ENCODE results near the gene ZNF276.

DNA sequence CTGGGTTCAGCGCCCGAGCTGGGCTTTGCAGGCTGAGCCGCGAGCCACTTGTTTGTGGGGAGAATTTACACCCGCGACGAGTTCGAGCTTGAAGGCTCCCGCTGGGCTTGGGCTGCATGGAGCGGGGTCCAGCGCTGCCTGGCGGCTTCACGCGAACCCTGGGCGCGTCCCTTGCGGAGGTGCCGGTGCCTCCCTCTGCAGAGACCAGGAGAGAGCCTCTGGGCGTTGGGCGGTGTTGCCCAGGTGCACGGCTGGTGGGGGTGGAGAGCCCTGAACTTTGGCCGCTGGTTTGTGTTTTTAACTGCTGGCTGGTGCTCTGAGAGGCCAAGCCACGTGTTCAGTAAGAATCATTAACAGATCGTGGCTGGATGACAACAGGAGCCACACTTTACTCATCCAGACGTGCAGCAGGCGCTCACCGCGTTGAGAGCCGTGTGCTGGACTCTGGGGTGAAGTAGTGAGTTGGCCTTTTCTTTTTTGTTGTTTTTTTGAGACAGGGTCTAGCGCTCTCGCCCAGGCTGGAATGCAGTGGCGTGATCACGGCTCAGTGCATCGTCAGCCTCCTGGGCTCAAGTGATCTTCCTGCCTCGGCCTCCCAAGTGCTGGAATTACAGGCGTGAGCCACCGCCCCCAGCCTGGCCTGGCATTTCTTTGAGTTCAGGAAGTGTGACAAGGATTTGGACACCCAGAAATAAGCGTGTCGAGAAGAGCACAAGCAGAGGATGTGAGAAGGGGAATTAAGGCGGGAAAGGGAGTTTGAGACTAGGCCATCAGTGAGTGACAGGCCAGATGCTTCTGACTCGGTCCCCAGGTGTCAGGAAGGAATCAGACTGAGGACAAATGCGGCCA, 34.0 kb upstream of the ZNF276 start:
- no peak for TF ChIP-seq EZH2 (IDR thresholded peaks at IDR 0.05; ENCODE audit: borderline replicate concordance, low read length)
- TF ChIP-seq, protein P1, sequence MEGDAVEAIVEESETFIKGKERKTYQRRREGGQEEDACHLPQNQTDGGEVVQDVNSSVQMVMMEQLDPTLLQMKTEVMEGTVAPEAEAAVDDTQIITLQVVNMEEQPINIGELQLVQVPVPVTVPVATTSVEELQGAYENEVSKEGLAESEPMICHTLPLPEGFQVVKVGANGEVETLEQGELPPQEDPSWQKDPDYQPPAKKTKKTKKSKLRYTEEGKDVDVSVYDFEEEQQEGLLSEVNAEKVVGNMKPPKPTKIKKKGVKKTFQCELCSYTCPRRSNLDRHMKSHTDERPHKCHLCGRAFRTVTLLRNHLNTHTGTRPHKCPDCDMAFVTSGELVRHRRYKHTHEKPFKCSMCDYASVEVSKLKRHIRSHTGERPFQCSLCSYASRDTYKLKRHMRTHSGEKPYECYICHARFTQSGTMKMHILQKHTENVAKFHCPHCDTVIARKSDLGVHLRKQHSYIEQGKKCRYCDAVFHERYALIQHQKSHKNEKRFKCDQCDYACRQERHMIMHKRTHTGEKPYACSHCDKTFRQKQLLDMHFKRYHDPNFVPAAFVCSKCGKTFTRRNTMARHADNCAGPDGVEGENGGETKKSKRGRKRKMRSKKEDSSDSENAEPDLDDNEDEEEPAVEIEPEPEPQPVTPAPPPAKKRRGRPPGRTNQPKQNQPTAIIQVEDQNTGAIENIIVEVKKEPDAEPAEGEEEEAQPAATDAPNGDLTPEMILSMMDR (IDR thresholded peaks at IDR 0.05; ENCODE audit: low read length), result no peak

All from OCI-LY1 (cell line).